ENCODE results near the gene NCAM1.

- TF ChIP-seq CTCF (conservative IDR thresholded peaks at IDR 0.05 in 1 of 2, IDR thresholded peaks at IDR 0.05 in 1 of 2; ENCODE audit: low read depth in 1 of 2, low read length in 2 of 2) (no peak), EZH2 (IDR thresholded peaks at IDR 0.05; ENCODE audit: low read length, missing control alignments) (no peak)
These were observed 353.4 kb downstream of the NCAM1 start, which contains the start of gene TTC12 for GRCh38 chr11:113314389-113315301.

All from fibroblast of lung (primary cell).